Measurements from ENCODE around the gene FCER1G. TPM values are rescaled to one million over a fixed set of nuclear protein-coding genes. Genes with fewer than 3 reads are reported as not detected.

The FCER1G gene
- total and polyA plus RNA-seq, 9 of the 15 experiments (the other 6 are each of a cell fraction or from before 2014, with no cell fraction given): 0.15 to 0.69 (median 0.31) TPM; not detected in 2

DNA sequence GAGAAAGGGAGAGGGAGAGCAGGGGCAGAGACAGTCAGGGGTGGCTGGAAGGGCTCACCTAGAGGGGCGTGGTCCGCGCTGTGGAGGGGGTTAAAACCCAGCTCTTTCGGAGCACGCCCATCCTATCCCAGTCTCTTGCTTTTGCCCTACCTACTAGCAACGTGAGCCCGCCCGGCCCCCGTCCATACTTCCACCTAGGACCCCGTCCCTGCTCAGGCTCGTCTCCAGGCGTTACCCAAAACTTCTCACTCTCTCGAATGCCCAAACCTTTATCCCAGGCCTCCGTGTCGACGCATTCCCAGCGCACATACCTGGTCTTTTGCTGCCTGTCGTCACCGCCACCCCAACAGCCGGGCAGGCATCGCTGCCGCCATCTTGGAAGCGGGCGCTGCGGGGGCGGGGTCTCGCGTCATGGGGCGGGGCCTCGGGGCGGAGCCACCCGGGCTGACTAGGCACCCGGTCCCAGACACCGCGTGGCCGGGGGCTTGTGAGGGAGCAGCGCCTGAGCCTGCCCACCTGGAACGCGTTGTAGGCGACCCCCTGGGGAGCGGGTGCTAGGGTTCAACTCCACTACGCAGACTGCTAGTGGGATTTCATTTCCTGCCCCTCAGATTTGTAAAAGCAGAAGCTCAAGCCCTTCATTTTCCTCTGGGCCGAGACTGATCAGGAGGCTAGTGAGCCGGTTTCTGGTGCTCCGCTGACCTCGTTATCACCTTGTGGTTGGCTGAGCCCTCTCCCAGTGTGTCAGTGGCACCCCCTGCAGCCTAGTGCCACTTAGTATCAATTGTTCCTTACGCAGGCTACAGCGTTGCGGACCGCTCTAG, 37.8 kb upstream of the FCER1G start, which contains the start of gene B4GALT3 (continued):
- TF ChIP-seq TBL1XR1 (IDR thresholded peaks at IDR 0.05; ENCODE audit: low read length in 2 of 2) (peak; percentile 46 to 68; a peak in 2 of 4 replicates), CREB5 (CRISPR knock-in tag; IDR thresholded peaks at IDR 0.05) (no peak), HIVEP1 (CRISPR knock-in tag; IDR thresholded peaks at IDR 0.05) (0 out of 2 replicates have a peak, but pooled peaks have one; percentile 10), NFATC3 (IDR thresholded peaks at IDR 0.05) (no peak), ZBTB2 (IDR thresholded peaks at IDR 0.05) (no peak; the same call in 1 of the 2 replicates), RBM15 (IDR thresholded peaks at IDR 0.05; ENCODE audit: insufficient read depth, low read length) (no peak), ZNF174 (CRISPR knock-in tag; IDR thresholded peaks at IDR 0.05) (no peak), FOXA3 (CRISPR knock-in tag; conservative IDR thresholded peaks at IDR 0.05 in 1 of 2, IDR thresholded peaks at IDR 0.05 in 1 of 2) (peak in 1 of 2 experiments; percentile 36; a peak in 1 of 4 replicates), LEF1 (IDR thresholded peaks at IDR 0.05) (peak; percentile 70), ETV5 (CRISPR knock-in tag; IDR thresholded peaks at IDR 0.05; ENCODE audit: low read depth) (peak; percentile 74), MECOM (CRISPR knock-in tag; IDR thresholded peaks at IDR 0.05) (0 out of 2 replicates have a peak, but pooled peaks have one; percentile 6), U2AF2 (optimal IDR thresholded peaks at IDR 0.05; ENCODE audit: low read depth, low read length) (no peak), ZNF79 (CRISPR knock-in tag; IDR thresholded peaks at IDR 0.05; ENCODE audit: low read depth) (no peak), ZNF24 (IDR thresholded peaks at IDR 0.05) (peak; percentile 90), SOX6 (IDR thresholded peaks at IDR 0.05) (peak; percentile 76), HOXB6 (CRISPR knock-in tag; IDR thresholded peaks at IDR 0.05; ENCODE audit: borderline replicate concordance) (peak; percentile 61; the same call in 1 of the 2 replicates), NR2C2 (CRISPR knock-in tag; IDR thresholded peaks at IDR 0.05) (peak; percentile 47; the same call in 1 of the 2 replicates), NR2C2 (tag; IDR thresholded peaks at IDR 0.05) (peak; percentile 89), ZNF121 (CRISPR knock-in tag; conservative IDR thresholded peaks at IDR 0.05) (no peak)
- TF ChIP-seq, protein P1, sequence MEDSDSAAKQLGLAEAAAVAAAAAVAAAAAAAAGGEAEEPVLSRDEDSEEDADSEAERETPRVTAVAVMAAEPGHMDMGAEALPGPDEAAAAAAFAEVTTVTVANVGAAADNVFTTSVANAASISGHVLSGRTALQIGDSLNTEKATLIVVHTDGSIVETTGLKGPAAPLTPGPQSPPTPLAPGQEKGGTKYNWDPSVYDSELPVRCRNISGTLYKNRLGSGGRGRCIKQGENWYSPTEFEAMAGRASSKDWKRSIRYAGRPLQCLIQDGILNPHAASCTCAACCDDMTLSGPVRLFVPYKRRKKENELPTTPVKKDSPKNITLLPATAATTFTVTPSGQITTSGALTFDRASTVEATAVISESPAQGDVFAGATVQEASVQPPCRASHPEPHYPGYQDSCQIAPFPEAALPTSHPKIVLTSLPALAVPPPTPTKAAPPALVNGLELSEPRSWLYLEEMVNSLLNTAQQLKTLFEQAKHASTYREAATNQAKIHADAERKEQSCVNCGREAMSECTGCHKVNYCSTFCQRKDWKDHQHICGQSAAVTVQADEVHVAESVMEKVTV (CRISPR knock-in tag; IDR thresholded peaks at IDR 0.05): peak; percentile 69
- TF ChIP-seq, protein P2, sequence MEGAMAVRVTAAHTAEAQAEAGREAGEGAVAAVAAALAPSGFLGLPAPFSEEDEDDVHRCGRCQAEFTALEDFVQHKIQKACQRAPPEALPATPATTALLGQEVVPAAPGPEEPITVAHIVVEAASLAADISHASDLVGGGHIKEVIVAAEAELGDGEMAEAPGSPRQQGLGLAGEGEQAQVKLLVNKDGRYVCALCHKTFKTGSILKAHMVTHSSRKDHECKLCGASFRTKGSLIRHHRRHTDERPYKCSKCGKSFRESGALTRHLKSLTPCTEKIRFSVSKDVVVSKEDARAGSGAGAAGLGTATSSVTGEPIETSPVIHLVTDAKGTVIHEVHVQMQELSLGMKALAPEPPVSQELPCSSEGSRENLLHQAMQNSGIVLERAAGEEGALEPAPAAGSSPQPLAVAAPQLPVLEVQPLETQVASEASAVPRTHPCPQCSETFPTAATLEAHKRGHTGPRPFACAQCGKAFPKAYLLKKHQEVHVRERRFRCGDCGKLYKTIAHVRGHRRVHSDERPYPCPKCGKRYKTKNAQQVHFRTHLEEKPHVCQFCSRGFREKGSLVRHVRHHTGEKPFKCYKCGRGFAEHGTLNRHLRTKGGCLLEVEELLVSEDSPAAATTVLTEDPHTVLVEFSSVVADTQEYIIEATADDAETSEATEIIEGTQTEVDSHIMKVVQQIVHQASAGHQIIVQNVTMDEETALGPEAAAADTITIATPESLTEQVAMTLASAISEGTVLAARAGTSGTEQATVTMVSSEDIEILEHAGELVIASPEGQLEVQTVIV (CRISPR knock-in tag; IDR thresholded peaks at IDR 0.05; ENCODE audit: borderline replicate concordance): no peak
